Muscle of leg (tissue), 11 donors: ENCODE data around the gene SPAG4. TPM values are rescaled to one million over a fixed set of nuclear protein-coding genes. Genes with fewer than 3 reads are reported as not detected.

Source experiments
- DNase-seq: peaks from one replicate; pipeline ENCODE4 v3.0.0; 2013
- H3K27ac ChIP-seq: one replicate; pipeline ENCODE4 v1.5.1; 2013; ENCODE audit warnings: mild to moderate bottlenecking, low read length, control low read depth
- H3K27me3 ChIP-seq: one replicate; pipeline ENCODE4 v1.6.1; 2013; ENCODE audit warnings: low read length; ENCODE audit not compliant: control insufficient read depth, insufficient read depth
- H3K36me3 ChIP-seq: one replicate; pipeline ENCODE4 v1.6.1; 2013; ENCODE audit warnings: low read length; ENCODE audit not compliant: control insufficient read depth, insufficient read depth
- H3K4me1 ChIP-seq: one replicate; pipeline ENCODE4 v1.6.1; 2013; ENCODE audit warnings: low read length; ENCODE audit not compliant: control insufficient read depth, insufficient read depth
- H3K4me3 ChIP-seq: one replicate; pipeline ENCODE4 v1.5.1; 2013; ENCODE audit warnings: low read length, control low read depth
- H3K9me3 ChIP-seq: replicated peaks from 2 replicates; pipeline ENCODE4 v1.6.1; 2013; ENCODE audit warnings: low read depth, low read length; ENCODE audit not compliant: control insufficient read depth
- WGBS: methylation state at CpG from one replicate; pipeline ENCODE4 v1.1.5; 2013; ENCODE audit warnings: missing lambda C conversion rate; ENCODE audit not compliant: insufficient coverage; 5-methylcytosine and 5-hydroxymethylcytosine counted together
- polyA plus RNA-seq, 8 donors: library from polyadenylated mRNA; unstranded; fragments of 120-200 nt; gene quantifications; one replicate each; pipeline versions ENCODE4 v1.2.1 to v1.2.3, GENCODE V29; 2013; ENCODE audit warnings: inconsistent platforms in 1 of 8, low replicate concordance in 1 of 8; ENCODE audit not compliant: insufficient read length in 8 of 8, insufficient read depth in 1 of 8
- total RNA-seq: library from RNA; stranded (reverse); fragments of 120-200 nt; gene quantifications from one replicate; pipeline ENCODE4 v1.2.4, GENCODE V29; 2013

SPAG4 gene
- total and polyA plus RNA-seq, 9 donors = 1.2 to 4.1 (median 2.9) TPM

GRCh38 chr20:35638751-35639150 is 23.1 kb downstream of the SPAG4 start:
- no CpG with 5 or more reads among the region's 2 CpGs for WGBS
- no peak for DNase-seq
- H3K4me3 ChIP-seq = no peak overlapping the region
- peaks cover 2% of the 10 kb centered on the region for H3K36me3 ChIP-seq
- no peak overlapping the region for H3K27ac ChIP-seq
- peaks cover 4% of the 10 kb centered on the region for H3K4me1 ChIP-seq
- no peaks in the 10 kb centered on the region for H3K27me3 ChIP-seq
- H3K9me3 ChIP-seq = no peaks in the 10 kb centered on the region

- H3K27me3 ChIP-seq = no peaks in the 10 kb centered on the region
- 79% methylated on average over 2 of the region's 3 CpGs for WGBS
- no peak for DNase-seq
- peaks cover 4% of the 10 kb centered on the region for H3K4me1 ChIP-seq
- no peak overlapping the region for H3K4me3 ChIP-seq
- peaks cover 5% of the 10 kb centered on the region for H3K36me3 ChIP-seq
- no peaks in the 10 kb centered on the region for H3K9me3 ChIP-seq
- no peak overlapping the region for H3K27ac ChIP-seq
Measured at GRCh38 chr20:35640724-35641123, 25.1 kb downstream of the SPAG4 start.

- Histone ChIP-seq H3K36me3 (peaks cover 5% of the 10 kb centered on the region), H3K4me1 (peaks cover 4% of the 10 kb centered on the region), H3K4me3 (no peak overlapping the region), H3K27me3 (no peaks in the 10 kb centered on the region), H3K9me3 (no peaks in the 10 kb centered on the region), H3K27ac (no peak overlapping the region)
- 87% methylated on average over 3 of the region's 4 CpGs for WGBS
- DNase-seq = no peak
Measured at GRCh38 chr20:35641743-35642142, 26.1 kb downstream of the SPAG4 start.

- 92% methylated on average over 4 of the region's 7 CpGs for WGBS
- Histone ChIP-seq H3K4me1 (peaks cover 2% of the 10 kb centered on the region), H3K4me3 (no peak overlapping the region)
Measured at GRCh38 chr20:35643045-35643444, 27.4 kb downstream of the SPAG4 start.

GRCh38 chr20:35644806-35645205 is 29.2 kb downstream of the SPAG4 start:
- Histone ChIP-seq H3K36me3 (peaks cover 5% of the 10 kb centered on the region), H3K4me1 (peaks cover 2% of the 10 kb centered on the region), H3K27me3 (no peaks in the 10 kb centered on the region), H3K27ac (no peak overlapping the region), H3K4me3 (no peak overlapping the region), H3K9me3 (no peaks in the 10 kb centered on the region)
- no CpG with 5 or more reads among the region's 2 CpGs for WGBS
- DNase-seq = no peak

More at GRCh38 chr20:35643045-35643444, 27.4 kb downstream of the SPAG4 start:
- no peak for DNase-seq
- Histone ChIP-seq H3K9me3 (no peaks in the 10 kb centered on the region), H3K27me3 (no peaks in the 10 kb centered on the region), H3K36me3 (peaks cover 5% of the 10 kb centered on the region), H3K27ac (no peak overlapping the region)

- no peak overlapping the region for H3K4me3 ChIP-seq
- H3K27ac ChIP-seq = no peak overlapping the region
- no peaks in the 10 kb centered on the region for H3K9me3 ChIP-seq
- no peaks in the 10 kb centered on the region for H3K27me3 ChIP-seq
- no peak for DNase-seq
- peaks cover 20% of the 10 kb centered on the region for H3K36me3 ChIP-seq
- H3K4me1 ChIP-seq = no peaks in the 10 kb centered on the region
Measured at GRCh38 chr20:35648836-35649235, 33.2 kb downstream of the SPAG4 start.

GRCh38 chr20:35650632-35651031 is 35.0 kb downstream of the SPAG4 start:
- Histone ChIP-seq H3K27ac (no peak overlapping the region), H3K9me3 (no peaks in the 10 kb centered on the region), H3K4me3 (no peak overlapping the region), H3K4me1 (no peaks in the 10 kb centered on the region), H3K36me3 (peaks cover 30% of the 10 kb centered on the region), H3K27me3 (no peaks in the 10 kb centered on the region)
- WGBS = no CpG with 5 or more reads among the region's 3 CpGs
- no peak for DNase-seq

- H3K27me3 ChIP-seq = no peaks in the 10 kb centered on the region
- DNase-seq = no peak
- H3K36me3 ChIP-seq = peaks cover 30% of the 10 kb centered on the region
- no peak overlapping the region for H3K27ac ChIP-seq
- no peak overlapping the region for H3K4me3 ChIP-seq
- H3K9me3 ChIP-seq = no peaks in the 10 kb centered on the region
- H3K4me1 ChIP-seq = no peaks in the 10 kb centered on the region
Measured at GRCh38 chr20:35651958-35652357, 36.3 kb downstream of the SPAG4 start.

- no peak overlapping the region for H3K4me3 ChIP-seq
- H3K36me3 ChIP-seq = peaks cover 30% of the 10 kb centered on the region
- no peaks in the 10 kb centered on the region for H3K4me1 ChIP-seq
- H3K27me3 ChIP-seq = no peaks in the 10 kb centered on the region
- no peak overlapping the region for H3K27ac ChIP-seq
- no peak for DNase-seq
- WGBS = 98% methylated on average over 9 of the region's 13 CpGs
- H3K9me3 ChIP-seq = no peaks in the 10 kb centered on the region
Measured at GRCh38 chr20:35652641-35653429, 37.2 kb downstream of the SPAG4 start.

- no peak for DNase-seq
- no peaks in the 10 kb centered on the region for H3K4me1 ChIP-seq
- peaks cover 30% of the 10 kb centered on the region for H3K36me3 ChIP-seq
- no peak overlapping the region for H3K4me3 ChIP-seq
- no peak overlapping the region for H3K27ac ChIP-seq
- WGBS = 100% methylated on average over 3 of the region's 3 CpGs
- no peaks in the 10 kb centered on the region for H3K27me3 ChIP-seq
- no peaks in the 10 kb centered on the region for H3K9me3 ChIP-seq
Measured at GRCh38 chr20:35653430-35653734, 37.8 kb downstream of the SPAG4 start.

GRCh38 chr20:35653893-35654292 is 38.3 kb downstream of the SPAG4 start:
- Histone ChIP-seq H3K4me1 (no peaks in the 10 kb centered on the region), H3K27me3 (no peaks in the 10 kb centered on the region), H3K9me3 (no peaks in the 10 kb centered on the region), H3K36me3 (peaks cover 30% of the 10 kb centered on the region), H3K4me3 (no peak overlapping the region), H3K27ac (no peak overlapping the region)
- no peak for DNase-seq
- 100% methylated on average over 1 of the region's 4 CpGs for WGBS
